HepG2 (cell line): ENCODE data around the gene TUBGCP3. TPM values are rescaled to one million over a fixed set of nuclear protein-coding genes. Genes with fewer than 3 reads are reported as not detected.

ENCODE experiments used
- ATAC-seq: fragments of 200-7000 bp; cut with Tn5 transposase; 3 replicates; pipeline ENCODE4 v1.9.1; 2020; ENCODE audit warnings: mild to moderate bottlenecking, moderate library complexity
- BruUV-seq: library from RNA; stranded (reverse); fragments of 400-500 nt; replicated peaks from 2 replicates; lab custom pipeline; 2021; lab: Mats Ljungman, UMichigan
- CTCF ChIA-PET: fragments of 300-600 bp; formaldehyde crosslinking; extraction: SDS; loops from one replicate; lab custom pipeline; 2021; ENCODE audit warnings: low total read pairs, inconsistent platforms, low intra/inter-chr PET ratio; lab: Yijun Ruan, JAX
- POLR2A ChIA-PET: fragments of 350-600 bp; sonication (Branson Sonifier 250); formaldehyde crosslinking; loops from one replicate; lab custom pipeline; 2020; ENCODE audit warnings: antibody characterized with exemption, inconsistent platforms; lab: Yijun Ruan, JAX
- DNase-seq: peaks from one replicate; pipeline ENCODE4 v3.0.0-alpha.2; 2015; ENCODE audit warnings: low spot score
- FAIRE-seq: peaks from 3 replicates; lab custom pipeline; 2011; peaks lifted over from hg19 to GRCh38; lab: Jason Lieb, UNC
- H2AFZ ChIP-seq: one replicate; pipeline ENCODE4 v1.6.1; 2011; ENCODE audit warnings: low read length, inconsistent platforms
- H3K27ac ChIP-seq: fragments of 300-600 bp; 3 replicates; pipeline ENCODE4 v1.8.0; 2011; ENCODE audit warnings: mixed run types, mild to moderate bottlenecking, mixed read lengths, low read length, inconsistent platforms; ENCODE audit not compliant: insufficient read depth; ENCODE audit errors: extremely low read length
- H3K27me3 ChIP-seq, 2 experiments: fragments of 200-600 bp in 1 of 2; 2 replicates in 1 of 2; 3 replicates in 1 of 2; pipeline versions ENCODE4 v1.6.0 to v1.8.0; 2011; ENCODE audit warnings: low read length in 2 of 2, mild to moderate bottlenecking in 2 of 2, moderate library complexity in 2 of 2, inconsistent platforms in 1 of 2; ENCODE audit not compliant: insufficient read depth in 2 of 2, control insufficient read depth in 1 of 2
- H3K36me3 ChIP-seq, 2 experiments: fragments of 200-600 bp in 1 of 2; replicated peaks in 1 of 2; 2 replicates in 1 of 2; 3 replicates in 1 of 2; pipeline versions ENCODE4 v1.5.1 to v1.8.0; 2011; ENCODE audit warnings: low read length in 2 of 2, inconsistent platforms in 1 of 2; ENCODE audit not compliant: insufficient read depth in 2 of 2, control insufficient read depth in 1 of 2
- H3K4me1 ChIP-seq: 2 replicates; pipeline ENCODE4 v1.5.1; 2012; ENCODE audit warnings: low read length, inconsistent platforms; ENCODE audit not compliant: insufficient read depth
- H3K4me2 ChIP-seq: 2 replicates; pipeline ENCODE4 v1.6.0; 2011; ENCODE audit warnings: low read depth, low read length, inconsistent platforms
- H3K4me3 ChIP-seq, 3 experiments: fragments of 200-600 bp in 1 of 3; sonication (generic), shearing (Covaris generic) in 1 of 3; replicated peaks in 1 of 3; 2 replicates each; pipeline ENCODE4 v1.5.1; 2011 to 2016; ENCODE audit warnings: low read length in 3 of 3, inconsistent platforms in 2 of 3, low read depth in 2 of 3, mild to moderate bottlenecking in 2 of 3, control low read depth in 1 of 3, mixed read lengths in 1 of 3; ENCODE audit not compliant: insufficient read depth in 1 of 3
- H3K79me2 ChIP-seq: one replicate; pipeline ENCODE4 v1.6.1; 2011; ENCODE audit warnings: low read length, inconsistent platforms; ENCODE audit not compliant: insufficient read depth
- H3K9ac ChIP-seq: 2 replicates; pipeline ENCODE4 v1.6.0; 2011; ENCODE audit warnings: mild to moderate bottlenecking, low read depth, low read length, inconsistent platforms; ENCODE audit not compliant: insufficient read depth
- H3K9me3 ChIP-seq: 2 replicates; pipeline ENCODE4 v1.5.1; 2012; ENCODE audit warnings: mild to moderate bottlenecking, low read length
- H4K20me1 ChIP-seq: 2 replicates; pipeline ENCODE4 v1.6.0; 2011; ENCODE audit warnings: inconsistent platforms, mild to moderate bottlenecking, low read length, moderate library complexity; ENCODE audit not compliant: insufficient read depth
- ADNP ChIP-seq: sonication (generic); formaldehyde crosslinking; IDR thresholded peaks from 2 replicates; pipeline ENCODE4 v1.4.0; 2020; ENCODE audit warnings: missing genetic modification reagents
- BCL3 ChIP-seq: sonication (generic); formaldehyde crosslinking; IDR thresholded peaks from 2 replicates; pipeline ENCODE4 v1.5.1; 2020; ENCODE audit warnings: mild to moderate bottlenecking, missing genetic modification reagents, moderate library complexity
- BHLHE40 ChIP-seq: IDR thresholded peaks from 2 replicates; pipeline ENCODE4 v1.6.1; 2011; ENCODE audit warnings: low read length, improper control_type of control experiment
- CREB3 ChIP-seq: sonication (generic); formaldehyde crosslinking; IDR thresholded peaks from 2 replicates; pipeline ENCODE4 v1.5.0; 2020; ENCODE audit warnings: missing genetic modification reagents
- E2F2 ChIP-seq: sonication (generic); formaldehyde crosslinking; IDR thresholded peaks from 2 replicates; pipeline ENCODE4 v1.4.0; 2020; ENCODE audit warnings: missing genetic modification reagents, borderline replicate concordance
- FOXJ3 ChIP-seq: sonication (generic); formaldehyde crosslinking; IDR thresholded peaks from 2 replicates; pipeline ENCODE4 v1.4.0; 2020; ENCODE audit warnings: missing genetic modification reagents, mild to moderate bottlenecking, borderline replicate concordance
- KMT2B ChIP-seq: IDR thresholded peaks from 2 replicates; pipeline ENCODE4 v1.6.1; 2016; ENCODE audit warnings: missing genetic modification reagents, missing compliant biosample characterization
- PHB2 ChIP-seq: fragments of 450-650 bp; IDR thresholded peaks from 2 replicates; pipeline ENCODE4 v1.6.1; 2018; ENCODE audit not compliant: partially characterized antibody
- PHF21A ChIP-seq: sonication (generic); formaldehyde crosslinking; IDR thresholded peaks from 2 replicates; pipeline ENCODE4 v1.5.0; 2020; ENCODE audit warnings: mild to moderate bottlenecking, missing genetic modification reagents
- SRY ChIP-seq: sonication (generic); formaldehyde crosslinking; IDR thresholded peaks from 2 replicates; pipeline ENCODE4 v1.8.0; 2022; ENCODE audit warnings: mild to moderate bottlenecking, missing genetic modification reagents
- SUZ12 ChIP-seq: fragments of 150-350 bp; IDR thresholded peaks from 2 replicates; pipeline ENCODE4 v1.6.1; 2014; ENCODE audit warnings: low read depth, low read length
- ZBTB37 ChIP-seq: sonication (generic); formaldehyde crosslinking; IDR thresholded peaks from 2 replicates; pipeline ENCODE4 v1.4.0; 2020; ENCODE audit warnings: mild to moderate bottlenecking, missing genetic modification reagents
- ZNF639 ChIP-seq: conservative IDR thresholded peaks from 2 replicates; pipeline ENCODE4 v1.6.1; 2018; ENCODE audit warnings: missing genetic modification reagents
- WGBS: methylation state at CpG from one replicate; pipeline ENCODE4 v1.1.6; 2017; ENCODE audit warnings: low lambda C conversion rate; 5-methylcytosine and 5-hydroxymethylcytosine counted together
- in situ Hi-C: cut with HindIII; loops from 2 replicates; pipeline ENCODE4 v1.10.0; 2017; ENCODE audit warnings: low pct_unique_long_range_greater_than_20kb; ENCODE audit not compliant: extremely low pct_ligation_motif_present
- intact Hi-C: fragments of 100-400 bp; cut with micrococcal nuclease; formaldehyde crosslinking; loops from one replicate; pipeline ENCODE4 v1.10.0; 2022; ENCODE audit not compliant: unreplicated experiment
- polyA plus RNA-seq, 8 experiments: library from polyadenylated mRNA; depleted of rRNA in 3 of 8; stranded (reverse) in 7 of 8; unstranded in 1 of 8; fragments of >200 nt; fragmentation: Illumina TruSeq in 4 of 8; extraction: Trizol in 4 of 8; gene quantifications; 2 replicates each; pipeline versions ENCODE4 v1.2.1 to v1.2.3, GENCODE V29; 2011 to 2016; ENCODE audit warnings: low read depth in 4 of 8, missing spikeins in 1 of 8, mixed read lengths in 1 of 8; ENCODE audit not compliant: insufficient read depth in 1 of 8
- total RNA-seq, 5 experiments: library from RNA; depleted of rRNA; stranded (reverse); fragments of >200 nt; fragmentation: Illumina TruSeq; extraction: Trizol; gene quantifications; 2 replicates each; pipeline ENCODE4 v1.2.3, GENCODE V29; 2016; ENCODE audit warnings: low read depth in 1 of 5

Gene TUBGCP3
- total and polyA plus RNA-seq, 2 of the 13 experiments (the other 11 are each of a cell fraction or from before 2014, with no cell fraction given): 12.6 to 15.5 TPM

- no peak for TF ChIP-seq FOXJ3
Measured at GRCh38 chr13:112522578-112522977, 65.4 kb downstream of the TUBGCP3 start (continued).

GRCh38 chr13:112521073-112521685 lies 66.8 kb downstream of the TUBGCP3 start:
- no peaks in the 10 kb centered on the region for H3K9me3 ChIP-seq
- H3K4me1 ChIP-seq: no peaks in the 10 kb centered on the region
- H3K4me3 ChIP-seq: no peak overlapping the region
- no TSS peak for BruUV-seq
- POLR2A ChIA-PET: no interaction called here
- H3K9ac ChIP-seq: no peak overlapping the region
- H3K27ac ChIP-seq: no peak overlapping the region
- in situ Hi-C loops: no loop called here
- intact Hi-C loops: no loop called here
- no peak for TF ChIP-seq ADNP (CRISPR knock-in tag)
- no peak for TF ChIP-seq SRY (CRISPR knock-in tag)
- TF ChIP-seq PHF21A: no peak
- no peak for TF ChIP-seq ZNF639 (CRISPR knock-in tag)
- TF ChIP-seq PHB2: no peak
- no peak for TF ChIP-seq ZBTB37 (CRISPR knock-in tag)
- no peak for TF ChIP-seq BCL3 (CRISPR knock-in tag)
- no peak for TF ChIP-seq E2F2 (CRISPR knock-in tag)
- no peak for TF ChIP-seq BHLHE40
- TF ChIP-seq SUZ12: no peak
- TF ChIP-seq CREB3: no peak
- no peak for TF ChIP-seq KMT2B (CRISPR knock-in tag)
- DNase-seq (no peak), FAIRE-seq (no peak), ATAC-seq (no peak)
- CTCF ChIA-PET: no interaction called here
- H3K79me2 ChIP-seq: no peaks in the 10 kb centered on the region
- no peak overlapping the region for H3K4me2 ChIP-seq
- H2AFZ ChIP-seq: no peak overlapping the region
- no peaks in the 10 kb centered on the region for H4K20me1 ChIP-seq
- 94% methylated on average over 2 of the region's 3 CpGs for WGBS
- no peaks in the 10 kb centered on the region for H3K27me3 ChIP-seq
- H3K36me3 ChIP-seq: peaks cover 15 to 62% of the 10 kb centered on the region in 2 experiments
